Suprapubic skin (tissue), 4 donors: ENCODE data around the gene SLC24A1.

ENCODE experiments used
- CTCF ChIP-seq, 2 donors: fragments of 200-600 bp in 1 of 2; fragments of 450-650 bp in 1 of 2; sonication (generic) in 1 of 2; IDR thresholded peaks; one replicate each; pipeline ENCODE4 v1.5.1; 2016 to 2019; ENCODE audit warnings: antibody characterized with exemption in 2 of 2, mild to moderate bottlenecking in 1 of 2, moderate library complexity in 1 of 2
- EP300 ChIP-seq: sonication (generic); formaldehyde crosslinking; IDR thresholded peaks from one replicate; pipeline ENCODE4 v1.6.1; 2017; ENCODE audit warnings: antibody characterized with exemption
- POLR2A ChIP-seq, 2 donors: fragments of 450-650 bp; IDR thresholded peaks; one replicate each; pipeline ENCODE4 v1.6.1; 2017; ENCODE audit warnings: antibody characterized with exemption in 2 of 2, mild to moderate bottlenecking in 2 of 2, moderate library complexity in 2 of 2
- POLR2AphosphoS5 ChIP-seq, 3 donors: sonication (generic); formaldehyde crosslinking; IDR thresholded peaks; one replicate each; pipeline ENCODE4 v1.6.1; 2017; ENCODE audit warnings: antibody characterized with exemption in 3 of 3

GRCh38 chr15:65634356-65634755 is 12.6 kb downstream of the SLC24A1 start:
- TF ChIP-seq CTCF (IDR thresholded peaks at IDR 0.05) (no peak), POLR2A (IDR thresholded peaks at IDR 0.05) (no peak), POLR2AphosphoS5 (IDR thresholded peaks at IDR 0.05) (no peak), EP300 (no peak)
